Colonic mucosa (tissue), 4 donors: ENCODE measurements around the gene KCNC2. TPM values are rescaled to one million over a fixed set of nuclear protein-coding genes. Genes with fewer than 3 reads are reported as not detected.

Experiments used
- DNase-seq: peaks from one replicate; pipeline ENCODE4 v3.0.0-alpha.2; 2020
- H3K27ac ChIP-seq: fragments of 200-600 bp; one replicate; pipeline ENCODE4 v1.8.0; 2021
- H3K27me3 ChIP-seq: fragments of 200-600 bp; one replicate; pipeline ENCODE4 v1.8.0; 2021
- H3K36me3 ChIP-seq: fragments of 200-600 bp; one replicate; pipeline ENCODE4 v1.8.0; 2021
- H3K4me1 ChIP-seq: fragments of 200-600 bp; one replicate; pipeline ENCODE4 v1.8.0; 2021; ENCODE audit warnings: mild to moderate bottlenecking
- H3K4me3 ChIP-seq: fragments of 200-600 bp; one replicate; pipeline ENCODE4 v1.8.0; 2021
- H3K9ac ChIP-seq, 2 donors: one replicate each; pipeline ENCODE4 v1.7.0; 2013; ENCODE audit warnings: control low read depth in 2 of 2, low read depth in 2 of 2, low read length in 2 of 2
- H3K9me3 ChIP-seq: fragments of 200-600 bp; one replicate; pipeline ENCODE4 v1.8.0; 2021
- intact Hi-C: fragments of 100-400 bp; cut with DNase I; formaldehyde crosslinking; loops from one replicate; pipeline ENCODE4 v1.14.1; 2022
- total RNA-seq, 2 donors: library from RNA; stranded (reverse); fragmentation: NEBNext Ultra II Directional in 1 of 2; extraction: Animal tissue kit (Norgen Biotek cat#: 25700) in 1 of 2; gene quantifications; one replicate each; pipeline ENCODE4 v1.2.1, GENCODE V29; 2021
- TF ChIP-seq, protein P1 (sequence below): fragments of 200-600 bp; IDR thresholded peaks from one replicate; pipeline ENCODE4 v1.8.0; 2022; ENCODE audit warnings: antibody characterized with exemption, mild to moderate bottlenecking
- donor health status: healthy.
- donor health status: DM: no; HTN: no; CAD: no.
- donor health status: DM: no; HTN: no; CAD: no.

Gene KCNC2
- total RNA-seq, 2 donors from 2014 or later = 0.16 TPM; not detected in 1

DNA sequence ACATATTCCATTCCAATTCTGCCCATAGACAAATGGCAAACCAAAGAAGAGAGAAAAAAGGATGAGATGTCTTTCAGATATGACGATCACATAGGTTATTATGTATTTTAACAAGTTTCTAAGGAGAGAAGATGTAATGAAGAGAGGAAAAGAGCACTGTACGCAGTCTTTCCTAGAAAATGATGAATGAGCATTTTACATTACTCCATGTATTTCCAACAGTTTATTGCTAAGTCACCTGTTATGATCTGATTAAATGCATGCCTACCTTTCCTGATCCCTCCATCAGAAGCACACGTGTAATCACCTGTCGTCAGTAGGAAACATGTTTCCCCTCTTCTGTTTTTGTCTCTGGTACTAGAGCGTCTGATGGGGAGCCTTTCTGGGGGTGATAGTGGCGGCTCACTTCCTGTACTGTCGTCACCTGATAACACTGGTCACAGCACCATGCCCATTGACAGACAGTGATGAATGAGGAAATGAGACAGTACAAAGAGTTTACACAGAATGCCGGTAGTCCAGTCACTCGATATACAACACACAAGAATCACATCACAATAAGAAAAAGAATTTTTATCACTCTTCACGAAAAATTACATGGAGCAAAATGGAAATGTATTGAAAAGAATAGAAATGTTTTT, 161.6 kb downstream of the KCNC2 start:
- Histone ChIP-seq H3K4me3 (no peak overlapping the region), H3K4me1 (no peaks in the 10 kb centered on the region), H3K27me3 (no peaks in the 10 kb centered on the region), H3K9ac (no peak overlapping the region), H3K36me3 (no peaks in the 10 kb centered on the region), H3K27ac (no peak overlapping the region), H3K9me3 (no peaks in the 10 kb centered on the region)
- TF ChIP-seq, protein P1, sequence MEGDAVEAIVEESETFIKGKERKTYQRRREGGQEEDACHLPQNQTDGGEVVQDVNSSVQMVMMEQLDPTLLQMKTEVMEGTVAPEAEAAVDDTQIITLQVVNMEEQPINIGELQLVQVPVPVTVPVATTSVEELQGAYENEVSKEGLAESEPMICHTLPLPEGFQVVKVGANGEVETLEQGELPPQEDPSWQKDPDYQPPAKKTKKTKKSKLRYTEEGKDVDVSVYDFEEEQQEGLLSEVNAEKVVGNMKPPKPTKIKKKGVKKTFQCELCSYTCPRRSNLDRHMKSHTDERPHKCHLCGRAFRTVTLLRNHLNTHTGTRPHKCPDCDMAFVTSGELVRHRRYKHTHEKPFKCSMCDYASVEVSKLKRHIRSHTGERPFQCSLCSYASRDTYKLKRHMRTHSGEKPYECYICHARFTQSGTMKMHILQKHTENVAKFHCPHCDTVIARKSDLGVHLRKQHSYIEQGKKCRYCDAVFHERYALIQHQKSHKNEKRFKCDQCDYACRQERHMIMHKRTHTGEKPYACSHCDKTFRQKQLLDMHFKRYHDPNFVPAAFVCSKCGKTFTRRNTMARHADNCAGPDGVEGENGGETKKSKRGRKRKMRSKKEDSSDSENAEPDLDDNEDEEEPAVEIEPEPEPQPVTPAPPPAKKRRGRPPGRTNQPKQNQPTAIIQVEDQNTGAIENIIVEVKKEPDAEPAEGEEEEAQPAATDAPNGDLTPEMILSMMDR = no peak
- DNase-seq = no peak
- intact Hi-C loops = no loop called here

DNA sequence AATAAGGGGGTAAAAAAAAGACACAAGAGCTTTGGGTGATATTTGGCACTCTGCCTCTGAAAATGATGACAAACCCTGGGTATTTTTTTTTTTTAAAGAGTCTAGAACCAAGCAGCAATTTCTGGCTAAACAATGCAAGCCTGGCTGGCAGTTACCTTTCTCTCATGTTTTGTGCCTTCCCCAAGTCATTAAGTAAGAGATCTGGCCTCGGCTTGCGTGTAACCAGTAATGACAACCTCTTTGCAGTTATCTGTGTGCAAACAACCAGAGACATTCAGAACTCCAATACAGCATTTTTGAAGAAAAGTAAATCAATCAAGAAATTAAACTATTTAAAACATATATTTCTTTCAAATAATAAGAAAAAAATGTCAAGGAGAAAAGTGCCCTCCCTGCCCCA, 167.5 kb downstream of the KCNC2 start:
- no peaks in the 10 kb centered on the region for H3K4me1 ChIP-seq
- no peaks in the 10 kb centered on the region for H3K36me3 ChIP-seq
- no peak overlapping the region for H3K27ac ChIP-seq
- TF ChIP-seq, protein P1 = no peak
- H3K9ac ChIP-seq = no peak overlapping the region
- no peaks in the 10 kb centered on the region for H3K27me3 ChIP-seq
- H3K9me3 ChIP-seq = no peaks in the 10 kb centered on the region
- H3K4me3 ChIP-seq = no peak overlapping the region
- intact Hi-C loops = no loop called here
- no peak for DNase-seq

DNA sequence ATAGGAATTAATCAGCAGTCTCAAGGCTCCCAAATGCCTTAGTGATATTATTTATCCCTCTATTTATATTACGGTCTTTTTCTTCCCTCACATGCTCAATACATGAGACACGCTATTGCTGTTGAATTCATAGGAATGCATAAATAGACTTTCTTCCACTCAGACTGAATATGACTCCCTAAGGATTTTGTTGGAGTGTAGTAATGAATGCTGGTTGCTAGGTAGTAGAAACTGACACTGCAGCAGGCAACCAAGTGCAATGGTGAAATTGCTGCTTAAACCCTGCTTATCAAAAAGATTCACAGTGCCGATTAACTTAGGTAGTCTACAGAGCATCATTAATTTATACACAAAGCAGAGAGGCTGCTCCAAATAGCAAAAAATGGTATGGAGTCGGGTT, 168.2 kb downstream of the KCNC2 start:
- intact Hi-C loops = no loop called here
- Histone ChIP-seq H3K27me3 (no peaks in the 10 kb centered on the region), H3K9me3 (no peaks in the 10 kb centered on the region), H3K4me1 (no peaks in the 10 kb centered on the region), H3K4me3 (no peak overlapping the region), H3K36me3 (no peaks in the 10 kb centered on the region), H3K27ac (no peak overlapping the region), H3K9ac (no peak overlapping the region)
- TF ChIP-seq, protein P1 = no peak
- no peak for DNase-seq

DNA sequence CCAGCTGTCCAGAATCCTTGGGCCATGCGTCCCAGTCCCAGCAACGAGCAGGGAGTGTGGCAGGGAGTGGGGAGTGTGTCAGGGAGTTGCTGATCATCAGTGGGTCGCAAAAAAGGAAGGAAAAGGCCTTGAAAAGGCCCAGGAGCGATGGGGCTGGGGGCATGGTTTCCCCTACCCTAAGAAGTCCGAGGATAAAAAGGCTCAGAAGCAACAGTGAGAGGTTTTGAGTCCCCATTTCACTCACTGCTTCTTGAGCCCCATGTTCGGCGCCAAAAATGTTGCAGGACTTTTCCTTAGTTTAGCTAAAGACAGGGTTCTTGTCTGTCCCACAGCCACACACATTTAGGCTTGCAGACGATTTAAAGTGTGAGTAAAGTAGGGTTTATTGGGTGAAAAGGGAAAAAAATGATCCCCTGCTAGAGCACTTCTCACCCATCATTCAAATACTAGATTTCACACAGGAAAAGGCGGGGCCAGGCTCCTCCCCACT, 189.5 kb downstream of the KCNC2 start:
- no peak for DNase-seq
- TF ChIP-seq, protein P1 = no peak
- Histone ChIP-seq H3K9ac (no peak overlapping the region), H3K27ac (no peak overlapping the region), H3K36me3 (no peaks in the 10 kb centered on the region), H3K4me3 (no peak overlapping the region), H3K4me1 (no peaks in the 10 kb centered on the region), H3K9me3 (no peaks in the 10 kb centered on the region), H3K27me3 (no peaks in the 10 kb centered on the region)
- intact Hi-C loops = no loop called here

DNA sequence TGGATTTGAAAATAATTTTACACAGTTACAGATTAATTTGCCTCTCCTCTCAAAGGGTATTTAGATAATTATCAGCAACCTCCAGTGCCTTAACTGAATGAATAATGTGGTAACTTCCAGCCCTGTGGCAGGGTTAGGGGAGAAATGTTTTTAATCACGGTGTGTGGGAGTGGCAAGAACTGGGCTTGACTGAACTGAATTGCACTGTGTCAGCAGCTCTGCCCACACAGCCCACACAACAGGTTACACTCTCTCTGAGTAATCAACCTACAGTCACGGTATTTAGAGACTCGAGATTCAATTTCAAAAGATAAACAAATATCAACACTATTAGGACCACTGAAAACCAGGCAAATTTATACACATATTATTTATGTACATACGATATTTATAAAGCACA, 198.5 kb downstream of the KCNC2 start:
- Histone ChIP-seq H3K9me3 (no peaks in the 10 kb centered on the region), H3K9ac (no peak overlapping the region), H3K27ac (no peak overlapping the region), H3K36me3 (no peaks in the 10 kb centered on the region), H3K4me1 (no peaks in the 10 kb centered on the region), H3K27me3 (no peaks in the 10 kb centered on the region), H3K4me3 (no peak overlapping the region)
- no peak for DNase-seq
- TF ChIP-seq, protein P1 = no peak
- intact Hi-C loops = no loop called here
